H9 (cell line): ENCODE measurements around the gene MFSD6. TPM values are rescaled to one million over a fixed set of nuclear protein-coding genes. Genes with fewer than 3 reads are reported as not detected.

Experiments used
- DNase-seq: peaks from one replicate; pipeline ENCODE4 v3.0.0-alpha.2; 2017
- H2AFZ ChIP-seq: one replicate; pipeline ENCODE4 v1.6.1; 2013; ENCODE audit warnings: mild to moderate bottlenecking, low read length, control low read depth, moderate library complexity
- H2AK5ac ChIP-seq: 2 replicates; pipeline ENCODE4 v1.6.1; 2013; ENCODE audit warnings: low read length, control low read depth, mixed read lengths; ENCODE audit not compliant: insufficient read length
- H2BK120ac ChIP-seq: one replicate; pipeline ENCODE4 v1.6.1; 2013; ENCODE audit warnings: low read depth, mild to moderate bottlenecking, low read length, control low read depth, inconsistent platforms; ENCODE audit not compliant: poor library complexity, severe bottlenecking
- H2BK12ac ChIP-seq: 2 replicates; pipeline ENCODE4 v1.6.1; 2013; ENCODE audit warnings: low read length, control low read depth, mixed read lengths, low read depth; ENCODE audit not compliant: insufficient read length
- H2BK15ac ChIP-seq: 2 replicates; pipeline ENCODE4 v1.6.1; 2013; ENCODE audit warnings: low read depth, low read length, control low read depth
- H2BK20ac ChIP-seq: one replicate; pipeline ENCODE4 v1.6.1; 2013; ENCODE audit warnings: low read depth, mild to moderate bottlenecking, low read length, control low read depth, inconsistent platforms; ENCODE audit not compliant: poor library complexity, severe bottlenecking
- H2BK5ac ChIP-seq: 2 replicates; pipeline ENCODE4 v1.6.1; 2013; ENCODE audit warnings: low read length, control low read depth, mixed read lengths; ENCODE audit not compliant: insufficient read length
- H3K14ac ChIP-seq: 2 replicates; pipeline ENCODE4 v1.6.1; 2013; ENCODE audit warnings: low read length, control low read depth; ENCODE audit not compliant: insufficient read depth
- H3K18ac ChIP-seq: 2 replicates; pipeline ENCODE4 v1.6.1; 2013; ENCODE audit warnings: low read depth, mild to moderate bottlenecking, mixed read lengths, low read length, control low read depth; ENCODE audit not compliant: insufficient read length
- H3K23ac ChIP-seq: 2 replicates; pipeline ENCODE4 v1.6.1; 2013; ENCODE audit warnings: low read length, control low read depth, mixed read lengths, low read depth; ENCODE audit not compliant: insufficient read length
- H3K23me2 ChIP-seq: 2 replicates; pipeline ENCODE4 v1.6.1; 2013; ENCODE audit warnings: low read depth, mild to moderate bottlenecking, mixed read lengths, low read length, control low read depth; ENCODE audit not compliant: insufficient read length, poor library complexity, severe bottlenecking
- H3K27ac ChIP-seq: 2 replicates; pipeline ENCODE4 v1.5.1; 2013; ENCODE audit warnings: low read length, control low read depth, mixed read lengths, low read depth; ENCODE audit not compliant: insufficient read length
- H3K27me3 ChIP-seq: 2 replicates; pipeline ENCODE4 v1.6.1; 2013; ENCODE audit warnings: low read length, control low read depth, inconsistent platforms; ENCODE audit not compliant: insufficient read depth
- H3K4ac ChIP-seq: 2 replicates; pipeline ENCODE4 v1.6.1; 2013; ENCODE audit warnings: low read depth, mild to moderate bottlenecking, control low read depth, inconsistent platforms, low read length, moderate library complexity
- H3K4me1 ChIP-seq: 2 replicates; pipeline ENCODE4 v1.6.1; 2013; ENCODE audit warnings: low read length, control low read depth, inconsistent platforms; ENCODE audit not compliant: insufficient read depth
- H3K4me2 ChIP-seq: 2 replicates; pipeline ENCODE4 v1.6.1; 2013; ENCODE audit warnings: low read length, control low read depth, mixed read lengths; ENCODE audit not compliant: insufficient read length, insufficient read depth
- H3K56ac ChIP-seq: 2 replicates; pipeline ENCODE4 v1.6.1; 2013; ENCODE audit warnings: low read depth, mild to moderate bottlenecking, mixed read lengths, low read length, control low read depth; ENCODE audit not compliant: insufficient read length
- H3K79me1 ChIP-seq: 2 replicates; pipeline ENCODE4 v1.6.1; 2013; ENCODE audit warnings: low read depth, mild to moderate bottlenecking, moderate library complexity, low read length, control low read depth, inconsistent platforms; ENCODE audit not compliant: insufficient read depth, poor library complexity, severe bottlenecking
- H3K79me2 ChIP-seq: 2 replicates; pipeline ENCODE4 v1.6.1; 2013; ENCODE audit warnings: low read length, control low read depth, inconsistent platforms; ENCODE audit not compliant: insufficient read depth
- H3K9ac ChIP-seq: 2 replicates; pipeline ENCODE4 v1.6.1; 2013; ENCODE audit warnings: low read length, control low read depth, mixed read lengths; ENCODE audit not compliant: insufficient read length; ENCODE audit errors: extremely low read depth
- H3K9me3 ChIP-seq: one replicate; pipeline ENCODE4 v1.6.1; 2013; ENCODE audit warnings: low read depth, low read length, inconsistent platforms; ENCODE audit not compliant: control insufficient read depth
- H3T11ph ChIP-seq: one replicate; pipeline ENCODE4 v1.6.1; 2013; ENCODE audit warnings: mild to moderate bottlenecking, low read length, control low read depth, inconsistent platforms
- H4K20me1 ChIP-seq: one replicate; pipeline ENCODE4 v1.6.1; 2013; ENCODE audit not compliant: control insufficient read depth, insufficient read length, insufficient read depth
- H4K5ac ChIP-seq: 2 replicates; pipeline ENCODE4 v1.6.1; 2013; ENCODE audit warnings: low read depth, mild to moderate bottlenecking, mixed read lengths, low read length, control low read depth; ENCODE audit not compliant: insufficient read length
- H4K8ac ChIP-seq: replicated peaks from 2 replicates; pipeline ENCODE4 v1.6.1; 2013; ENCODE audit warnings: low read length, control low read depth, mixed read lengths, low read depth; ENCODE audit not compliant: insufficient read length
- H4K91ac ChIP-seq: 2 replicates; pipeline ENCODE4 v1.6.1; 2013; ENCODE audit warnings: low read depth, mild to moderate bottlenecking, moderate library complexity, mixed read lengths, low read length, control low read depth; ENCODE audit not compliant: insufficient read length
- H3K27ac Mint-ChIP-seq, 3 experiments: 2 replicates in 2 of 3; 3 replicates in 1 of 3; pipeline ENCODE4 v1.8.0; 2020 to 2021; ENCODE audit warnings: mixed read lengths in 3 of 3, mild to moderate bottlenecking in 1 of 3, moderate library complexity in 1 of 3
- H3K27me3 Mint-ChIP-seq: 2 replicates; pipeline ENCODE4 v1.8.0; 2021; ENCODE audit warnings: low read depth, mild to moderate bottlenecking, moderate library complexity, mixed read lengths
- H3K36me3 Mint-ChIP-seq, 3 experiments: 2 replicates in 2 of 3; 3 replicates in 1 of 3; pipeline ENCODE4 v1.8.0; 2020 to 2021; ENCODE audit warnings: low read depth in 3 of 3, mixed read lengths in 3 of 3; ENCODE audit not compliant: insufficient read depth in 1 of 3
- H3K4me1 Mint-ChIP-seq, 2 experiments: 2 replicates each; pipeline ENCODE4 v1.8.0; 2020; ENCODE audit warnings: mixed read lengths in 2 of 2
- H3K4me3 Mint-ChIP-seq, 2 experiments: 2 replicates in 1 of 2; 3 replicates in 1 of 2; pipeline ENCODE4 v1.8.0; 2020 to 2021; ENCODE audit warnings: mild to moderate bottlenecking in 2 of 2, mixed read lengths in 2 of 2, moderate library complexity in 1 of 2
- H3K9me3 Mint-ChIP-seq, 2 experiments: 2 replicates in 1 of 2; 3 replicates in 1 of 2; pipeline ENCODE4 v1.8.0; 2020; ENCODE audit warnings: mild to moderate bottlenecking in 2 of 2, mixed read lengths in 2 of 2, moderate library complexity in 1 of 2
- WGBS: extraction: QIAGEN DNeasy Blood & Tissue Kit; methylation state at CpG from one replicate; pipeline ENCODE4 v1.1.7; 2013; ENCODE audit warnings: missing lambda C conversion rate, low lambda C conversion rate, mixed read lengths; ENCODE audit not compliant: insufficient read length; ENCODE audit errors: extremely low coverage; 5-methylcytosine and 5-hydroxymethylcytosine counted together
- total RNA-seq: library from RNA; stranded (reverse); gene quantifications from 2 replicates; pipeline ENCODE4 v1.2.1, GENCODE V29; 2021
- TF ChIP-seq, protein P1 (sequence below): fragments of 200-600 bp; sonication (generic); conservative IDR thresholded peaks from 3 replicates; pipeline ENCODE4 v1.8.0; 2021; ENCODE audit warnings: antibody characterized with exemption, mild to moderate bottlenecking

Gene MFSD6
- total RNA-seq, 1 experiment from 2014 or later, result 4.0 TPM

DNA sequence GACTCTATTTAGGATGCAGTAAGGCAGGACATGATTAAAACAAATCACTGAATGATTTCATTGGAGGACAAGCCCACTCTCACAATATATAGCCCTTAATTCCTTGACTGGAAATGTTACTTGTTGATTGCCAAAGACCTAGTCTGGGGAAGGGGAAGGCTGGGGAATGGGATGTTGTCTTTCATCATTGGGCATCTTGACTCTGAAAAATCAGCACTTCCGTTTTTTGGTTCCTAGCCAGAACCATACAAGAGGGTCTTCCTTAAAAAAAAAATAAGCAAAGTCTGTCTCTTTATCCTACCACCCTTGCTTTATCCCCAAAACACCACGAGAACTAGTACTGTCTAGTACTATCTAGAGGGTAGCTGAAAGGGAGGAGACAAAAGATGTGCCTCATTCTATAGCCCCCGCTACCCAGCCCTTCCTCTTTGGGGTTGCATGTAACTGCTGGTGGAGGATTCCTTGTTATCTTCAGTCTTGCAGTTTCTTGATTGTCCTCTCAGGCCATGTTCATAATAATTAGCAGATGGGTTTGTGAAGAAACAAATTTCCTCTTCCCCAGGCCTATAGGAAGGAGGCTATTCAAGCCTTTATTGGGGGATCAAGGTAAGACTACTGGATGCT lies 70.5 kb downstream of the MFSD6 start:
- H3K27me3 Mint-ChIP-seq, result peaks cover 2% of the 10 kb centered on the region; the same call in 1 of the 2 replicates
- H3K4me1 Mint-ChIP-seq, result no peaks in the 10 kb centered on the region
- H3K4me3 Mint-ChIP-seq, result no peak overlapping the region
- H2AFZ ChIP-seq, result no peak overlapping the region
- H3K27ac ChIP-seq, result no peak overlapping the region
- no peak overlapping the region for H3K4me2 ChIP-seq
- no peaks in the 10 kb centered on the region for H3K79me2 ChIP-seq
- no peaks in the 10 kb centered on the region for H3K36me3 Mint-ChIP-seq
- no peak overlapping the region for H3K23ac ChIP-seq
- no peaks in the 10 kb centered on the region for H3K23me2 ChIP-seq
- no peaks in the 10 kb centered on the region for H3K79me1 ChIP-seq
- H3K14ac ChIP-seq, result no peak overlapping the region
- no peaks in the 10 kb centered on the region for H3K4me1 ChIP-seq
- H2BK15ac ChIP-seq, result no peak overlapping the region
- H4K20me1 ChIP-seq, result no peaks in the 10 kb centered on the region
- no peak overlapping the region for H4K91ac ChIP-seq
- no peak overlapping the region for H2AK5ac ChIP-seq
- H3K27ac Mint-ChIP-seq, result no peak overlapping the region; a peak in 1 of 7 replicates
- no peaks in the 10 kb centered on the region for H3K9me3 ChIP-seq
- H2BK12ac ChIP-seq, result no peak overlapping the region
- no peak overlapping the region for H4K8ac ChIP-seq
- DNase-seq, result no peak
- no CpG with 5 or more reads among the region's 3 CpGs for WGBS
- no peak overlapping the region for H3T11ph ChIP-seq
- no peak overlapping the region for H2BK5ac ChIP-seq
- no peaks in the 10 kb centered on the region for H3K27me3 ChIP-seq
- H3K56ac ChIP-seq, result no peak overlapping the region
- no peak overlapping the region for H4K5ac ChIP-seq
- no peak overlapping the region for H3K18ac ChIP-seq
- no peak overlapping the region for H3K9ac ChIP-seq
- TF ChIP-seq, protein P1, sequence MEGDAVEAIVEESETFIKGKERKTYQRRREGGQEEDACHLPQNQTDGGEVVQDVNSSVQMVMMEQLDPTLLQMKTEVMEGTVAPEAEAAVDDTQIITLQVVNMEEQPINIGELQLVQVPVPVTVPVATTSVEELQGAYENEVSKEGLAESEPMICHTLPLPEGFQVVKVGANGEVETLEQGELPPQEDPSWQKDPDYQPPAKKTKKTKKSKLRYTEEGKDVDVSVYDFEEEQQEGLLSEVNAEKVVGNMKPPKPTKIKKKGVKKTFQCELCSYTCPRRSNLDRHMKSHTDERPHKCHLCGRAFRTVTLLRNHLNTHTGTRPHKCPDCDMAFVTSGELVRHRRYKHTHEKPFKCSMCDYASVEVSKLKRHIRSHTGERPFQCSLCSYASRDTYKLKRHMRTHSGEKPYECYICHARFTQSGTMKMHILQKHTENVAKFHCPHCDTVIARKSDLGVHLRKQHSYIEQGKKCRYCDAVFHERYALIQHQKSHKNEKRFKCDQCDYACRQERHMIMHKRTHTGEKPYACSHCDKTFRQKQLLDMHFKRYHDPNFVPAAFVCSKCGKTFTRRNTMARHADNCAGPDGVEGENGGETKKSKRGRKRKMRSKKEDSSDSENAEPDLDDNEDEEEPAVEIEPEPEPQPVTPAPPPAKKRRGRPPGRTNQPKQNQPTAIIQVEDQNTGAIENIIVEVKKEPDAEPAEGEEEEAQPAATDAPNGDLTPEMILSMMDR, result no peak
- H3K9me3 Mint-ChIP-seq, result peaks cover 0 to 3% of the 10 kb centered on the region in 2 experiments; a peak in 1 of 5 replicates
- no peak overlapping the region for H3K4ac ChIP-seq
- H2BK120ac ChIP-seq, result no peak overlapping the region
- H2BK20ac ChIP-seq, result no peak overlapping the region
